ENCODE data around the gene BBS1. TPM values are rescaled to one million over a fixed set of nuclear protein-coding genes. Genes with fewer than 3 reads are reported as not detected.

Gene BBS1
- total RNA-seq, 1 experiment from 2014 or later = 47.1 TPM

GRCh38 chr11:66478729-66479393 is 31.6 kb upstream of the BBS1 start:
- peak overlapping the region; percentile 89 for H3K4me3 Mint-ChIP-seq (ENCODE audit: unreplicated experiment)
- Histone ChIP-seq H3K27me3 (replicated peaks; ENCODE audit: control insufficient read depth, insufficient read depth, low read length) (no peaks in the 10 kb centered on the region), H3K9me3 (no peaks in the 10 kb centered on the region), H3K36me3 (ENCODE audit: control insufficient read depth, insufficient read depth, low read length) (no peaks in the 10 kb centered on the region), H3K4me1 (peaks cover 6% of the 10 kb centered on the region; the same call in 1 of the 2 replicates), H3K4me3 (ENCODE audit: low read depth, low read length) (peak overlapping the region; percentile 68)
- peak overlapping the region; percentile 89 for H3K27ac Mint-ChIP-seq (ENCODE audit: unreplicated experiment)
- no peaks in the 10 kb centered on the region for H3K9me3 Mint-ChIP-seq (ENCODE audit: unreplicated experiment)
- intact Hi-C loops (cut with micrococcal nuclease; ENCODE audit: unreplicated experiment) = loop anchor here (1.0 kb wide), 2 partner anchors 49 to 71 kb away; no protein-coding TSS in a partner anchor
- H3K36me3 Mint-ChIP-seq (ENCODE audit: insufficient read depth, unreplicated experiment) = peaks cover 64% of the 10 kb centered on the region
- peak; percentile 58 to 68 for DNase-seq
- BruUV-seq (replicated peaks) = no TSS peak
- ChIA-PET POLR2A (interaction anchor here (1.6 to 2.4 kb wide), 3 partner anchors 10 to 67 kb away, joined by 14 to 98 read pairs (median 20); partner anchors contain the start of genes PELI3 and ZDHHC24), CTCF (interaction anchor here (0.7 to 3.2 kb wide), 8 partner anchors 11 to 355 kb away, joined by 3 to 44 read pairs (median 10); partner anchors contain the start of genes MRPL11, NPAS4, PELI3 and RBM14)
- no peaks in the 10 kb centered on the region for H3K27me3 Mint-ChIP-seq (ENCODE audit: insufficient read depth, unreplicated experiment)
- TF ChIP-seq CTCF (IDR thresholded peaks at IDR 0.05; ENCODE audit: insufficient read depth in 1 of 2, low read depth in 1 of 2, low read length in 1 of 2, severe bottlenecking in 1 of 2, unreplicated experiment in 1 of 2) = peak; percentile 97 to 99
- peaks cover 24% of the 10 kb centered on the region for H3K4me1 Mint-ChIP-seq (ENCODE audit: low read depth, unreplicated experiment)

GRCh38 chr11:66479394-66480116 is 30.9 kb upstream of the BBS1 start:
- Mint-ChIP-seq H3K36me3 (ENCODE audit: insufficient read depth, unreplicated experiment) (peaks cover 59% of the 10 kb centered on the region), H3K4me1 (ENCODE audit: low read depth, unreplicated experiment) (peaks cover 24% of the 10 kb centered on the region), H3K4me3 (ENCODE audit: unreplicated experiment) (peak overlapping the region; percentile 89), H3K9me3 (ENCODE audit: unreplicated experiment) (no peaks in the 10 kb centered on the region), H3K27ac (ENCODE audit: unreplicated experiment) (peak overlapping the region; percentile 89), H3K27me3 (ENCODE audit: insufficient read depth, unreplicated experiment) (no peaks in the 10 kb centered on the region)
- no peaks in the 10 kb centered on the region for H3K27me3 ChIP-seq (replicated peaks; ENCODE audit: control insufficient read depth, insufficient read depth, low read length)
- ChIA-PET CTCF (interaction anchor here (0.6 to 3.2 kb wide), 24 partner anchors 8 to 760 kb away, joined by 3 to 44 read pairs (median 6); partner anchors contain the start of genes ACTN3, CCDC87, CCS and MRPL11), POLR2A (interaction anchor here (0.6 to 2.4 kb wide), 24 partner anchors 10 to 364 kb away, joined by 3 to 98 read pairs (median 4); partner anchors contain the start of genes BBS1, CCDC87, MRPL11 and PELI3)
- TF ChIP-seq CTCF (IDR thresholded peaks at IDR 0.05; ENCODE audit: insufficient read depth in 1 of 2, low read depth in 1 of 2, low read length in 1 of 2, severe bottlenecking in 1 of 2, unreplicated experiment in 1 of 2) = no peak
- DNase-seq = peak; percentile 70 to 74
- peaks cover 6% of the 10 kb centered on the region; the same call in 1 of the 2 replicates for H3K4me1 ChIP-seq
- peak overlapping the region; percentile 68 for H3K4me3 ChIP-seq (ENCODE audit: low read depth, low read length)
- H3K36me3 ChIP-seq (ENCODE audit: control insufficient read depth, insufficient read depth, low read length) = no peaks in the 10 kb centered on the region; the same call in 1 of the 2 replicates
- no peaks in the 10 kb centered on the region for H3K9me3 ChIP-seq
- BruUV-seq (replicated peaks) = TSS peak; percentile 73
- intact Hi-C loops (cut with micrococcal nuclease; ENCODE audit: unreplicated experiment) = loop anchor here (1.0 kb wide), 10 partner anchors 13 to 355 kb away; partner anchors contain the start of genes ACTN3, BBS1, MRPL11 and NPAS4

Measured in Caco-2 (cell line).